GM19099 (cell line): ENCODE results near the gene SEPTIN5.

Experiments
- POLR2A ChIP-seq: IDR thresholded peaks from 3 replicates; pipeline ENCODE4 v1.6.1; 2011; ENCODE audit warnings: low read depth; ENCODE audit not compliant: insufficient read length; ENCODE audit errors: extremely low read depth

The SEPTIN5 gene

DNA sequence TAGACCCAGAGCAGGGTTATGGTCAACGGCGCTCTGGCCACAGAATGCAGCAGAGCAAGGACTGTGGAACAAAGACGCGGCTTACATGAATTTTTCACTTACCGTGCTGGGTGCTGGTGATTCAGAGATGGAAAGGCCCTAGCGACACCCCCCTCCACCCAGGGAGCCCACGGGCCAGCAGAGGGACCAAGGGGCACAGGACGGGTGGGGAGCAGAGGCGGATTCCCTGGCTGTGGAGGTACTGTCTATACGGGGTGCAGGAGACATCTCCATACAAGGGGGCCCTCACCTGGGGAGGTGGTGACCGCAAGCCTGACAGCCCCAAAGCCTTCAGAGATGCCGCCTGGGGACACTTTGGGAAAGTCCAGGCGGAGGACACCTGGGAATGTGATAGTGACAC, 1.1 kb upstream of the SEPTIN5 start:
- no peak for TF ChIP-seq POLR2A

DNA sequence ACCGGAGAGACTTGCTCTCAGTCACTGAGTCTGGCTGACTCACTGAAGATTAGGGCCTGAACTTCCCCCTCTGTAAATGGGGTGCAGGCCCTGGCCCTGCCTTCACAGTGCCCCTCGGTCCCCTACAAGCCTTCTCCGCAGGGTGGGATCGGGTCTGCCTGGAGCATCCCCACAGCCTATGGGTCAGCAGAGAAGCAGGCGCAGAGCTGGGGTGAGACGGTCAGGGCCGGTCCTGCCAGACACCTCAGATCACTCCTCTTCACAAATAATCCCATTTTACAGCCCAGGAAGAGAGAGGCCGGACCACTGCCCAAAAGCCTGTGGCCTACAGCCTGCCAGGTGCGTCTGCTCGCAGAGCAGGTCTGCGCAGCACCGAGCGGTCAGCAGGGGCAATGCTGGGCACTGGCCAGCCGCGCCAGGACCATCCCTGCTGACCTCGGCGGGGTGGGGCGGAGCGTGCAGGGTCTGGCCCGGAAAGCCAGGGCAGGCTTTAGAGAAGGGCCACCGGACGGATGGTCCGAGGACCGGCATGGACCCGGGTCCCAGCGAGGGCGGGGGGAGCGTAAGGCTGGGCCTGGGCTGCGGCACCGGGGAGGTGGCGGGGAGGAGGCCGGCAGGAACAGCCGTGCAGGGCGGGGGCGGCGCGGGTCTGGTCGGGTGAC, 522 bp upstream of the SEPTIN5 start:
- TF ChIP-seq POLR2A: no peak

DNA sequence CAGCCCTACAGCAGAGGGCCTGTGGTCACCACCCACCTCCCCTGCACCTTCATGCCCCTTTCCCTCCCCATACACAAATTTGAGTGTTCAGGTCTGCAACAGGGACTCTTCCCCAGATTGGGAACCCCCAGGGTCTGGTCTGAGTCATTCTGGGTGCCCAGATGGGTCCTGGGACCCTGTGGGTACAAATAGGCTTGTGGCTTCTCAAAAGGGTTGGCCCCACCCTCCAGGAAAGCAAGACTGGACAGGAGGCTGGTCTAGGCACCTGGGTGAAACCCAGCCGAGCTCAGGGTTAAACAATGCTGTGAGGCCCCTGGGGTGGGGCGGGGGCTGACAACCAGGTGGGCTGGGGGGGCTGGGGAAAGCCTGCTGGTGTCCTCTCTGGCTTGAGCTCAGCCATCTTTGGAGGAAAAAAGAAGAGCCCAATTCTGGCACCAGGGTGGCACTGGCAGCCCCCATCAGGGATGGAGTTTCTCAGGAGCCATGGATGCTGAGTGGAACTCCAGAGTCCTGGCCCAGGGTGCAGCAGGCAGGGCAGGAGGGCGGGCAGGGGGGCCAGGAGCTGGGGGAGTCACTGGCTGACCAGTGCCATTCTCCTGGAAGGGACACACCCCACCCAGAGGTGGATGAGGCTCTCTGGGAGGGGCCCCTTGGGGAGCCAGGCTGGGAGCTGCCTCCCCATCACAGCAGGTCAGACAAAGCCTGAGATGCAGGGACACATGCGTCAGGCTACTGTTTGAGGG, 1.1 kb downstream of the SEPTIN5 start:
- no peak for TF ChIP-seq POLR2A

DNA sequence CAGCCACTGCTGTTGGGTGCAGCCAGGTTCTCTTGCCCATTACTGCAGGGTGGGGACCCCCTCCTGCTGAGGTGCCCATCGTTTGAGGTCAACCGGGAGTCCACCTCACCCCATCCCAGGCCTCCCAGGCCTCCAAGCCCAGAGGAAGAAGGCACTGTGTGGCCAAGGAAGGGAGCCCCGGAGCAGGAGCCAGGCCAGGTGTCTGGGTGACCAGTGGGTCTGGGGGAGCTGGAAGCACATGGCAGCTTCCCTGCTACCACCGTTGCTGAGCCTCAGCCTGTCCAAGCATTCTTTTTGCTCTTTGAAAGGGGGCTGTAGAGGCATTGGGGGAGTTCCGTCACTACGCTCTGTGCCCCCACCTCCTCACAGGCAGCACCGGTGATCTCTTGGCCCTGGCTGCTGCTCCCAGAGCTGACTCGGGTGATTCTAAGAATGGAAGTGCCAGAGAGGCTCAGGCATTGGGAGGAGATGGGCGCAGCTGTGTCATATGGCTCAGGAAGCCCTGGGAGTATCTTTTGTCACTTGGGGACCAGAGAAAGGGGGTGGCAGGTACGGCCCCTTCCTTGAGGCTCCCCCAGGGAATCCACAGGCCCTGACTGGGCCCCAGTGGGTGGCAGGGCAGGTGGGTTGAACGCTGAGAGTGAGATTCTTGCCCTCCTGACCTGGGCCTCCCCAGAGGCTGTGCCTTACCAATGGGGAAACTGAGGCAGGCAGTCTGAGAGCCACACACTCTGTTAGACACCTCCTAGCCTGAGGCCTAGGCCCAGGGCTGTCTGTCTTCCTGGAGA, 1.9 kb downstream of the SEPTIN5 start:
- TF ChIP-seq POLR2A: no peak

DNA sequence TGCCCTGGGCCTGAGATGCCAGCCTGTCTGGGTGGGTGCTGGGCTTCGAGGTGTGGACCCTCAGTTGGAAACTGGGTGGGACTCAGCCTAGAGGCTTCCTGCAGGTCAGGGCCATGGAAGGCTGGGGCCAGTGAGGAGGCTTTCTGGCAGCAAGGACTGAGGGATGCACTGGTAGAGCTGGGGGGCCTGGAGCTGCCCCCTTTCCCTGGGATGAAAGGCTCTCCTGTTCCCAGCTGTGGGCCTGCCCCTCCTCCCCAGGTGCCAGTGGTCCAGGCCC, 2.5 kb downstream of the SEPTIN5 start:
- TF ChIP-seq POLR2A: no peak

DNA sequence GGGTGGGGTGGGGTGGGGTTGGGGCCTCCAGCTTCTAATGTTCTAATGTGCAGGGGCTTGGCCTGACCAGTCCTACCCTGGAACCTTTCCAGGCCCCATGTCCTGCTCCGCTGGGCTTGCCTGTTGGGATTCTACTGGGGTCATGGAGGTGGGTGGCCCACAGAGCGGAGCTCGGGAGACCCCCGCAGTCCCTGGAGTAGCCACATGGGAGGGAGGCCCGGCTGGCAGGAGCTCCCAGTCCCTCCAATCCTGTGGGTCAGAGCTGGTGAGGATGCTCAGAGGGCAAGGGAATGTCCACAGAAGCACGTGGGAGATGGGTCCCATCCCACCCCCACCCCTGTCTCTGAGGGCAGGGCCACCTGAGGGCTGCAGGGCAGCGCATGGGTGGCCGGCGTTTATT, 2.9 kb downstream of the SEPTIN5 start:
- no peak for TF ChIP-seq POLR2A

DNA sequence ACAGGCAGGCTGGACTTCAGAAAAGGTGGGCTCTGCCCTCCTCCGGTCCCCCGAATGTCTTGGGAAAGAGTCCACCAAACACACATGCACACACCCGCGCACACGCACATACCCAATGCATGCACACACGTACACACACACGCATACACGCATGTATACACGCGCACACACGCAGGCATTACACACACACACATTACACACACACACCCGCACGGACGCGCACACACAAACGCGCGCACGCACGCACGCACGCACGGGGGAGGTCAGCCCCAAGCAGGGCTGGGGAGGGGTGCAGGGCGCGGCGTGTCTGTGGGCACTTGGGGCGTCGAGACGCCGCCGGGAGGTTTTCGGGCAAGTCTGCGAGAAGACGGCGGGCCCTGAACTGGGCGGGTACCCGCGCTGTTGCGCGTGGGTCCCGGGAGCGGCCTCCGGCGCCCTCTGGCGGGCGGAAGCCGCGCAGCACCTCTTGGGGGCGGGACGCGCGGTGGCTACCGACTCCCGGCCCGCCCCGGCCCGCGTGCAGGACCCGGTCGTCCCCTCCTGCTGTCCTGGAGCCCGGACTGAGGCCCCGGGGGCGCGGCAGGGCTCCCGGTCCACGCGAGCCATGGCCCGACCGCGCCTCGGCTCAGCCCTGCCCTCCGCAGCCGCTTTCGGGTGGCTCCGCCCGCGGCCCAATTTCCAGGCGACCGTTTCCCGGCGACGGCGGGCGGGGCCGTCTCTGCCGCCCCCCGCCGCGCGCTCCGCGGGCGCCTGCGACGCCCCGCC, 3.6 kb downstream of the SEPTIN5 start:
- TF ChIP-seq POLR2A: no peak

DNA sequence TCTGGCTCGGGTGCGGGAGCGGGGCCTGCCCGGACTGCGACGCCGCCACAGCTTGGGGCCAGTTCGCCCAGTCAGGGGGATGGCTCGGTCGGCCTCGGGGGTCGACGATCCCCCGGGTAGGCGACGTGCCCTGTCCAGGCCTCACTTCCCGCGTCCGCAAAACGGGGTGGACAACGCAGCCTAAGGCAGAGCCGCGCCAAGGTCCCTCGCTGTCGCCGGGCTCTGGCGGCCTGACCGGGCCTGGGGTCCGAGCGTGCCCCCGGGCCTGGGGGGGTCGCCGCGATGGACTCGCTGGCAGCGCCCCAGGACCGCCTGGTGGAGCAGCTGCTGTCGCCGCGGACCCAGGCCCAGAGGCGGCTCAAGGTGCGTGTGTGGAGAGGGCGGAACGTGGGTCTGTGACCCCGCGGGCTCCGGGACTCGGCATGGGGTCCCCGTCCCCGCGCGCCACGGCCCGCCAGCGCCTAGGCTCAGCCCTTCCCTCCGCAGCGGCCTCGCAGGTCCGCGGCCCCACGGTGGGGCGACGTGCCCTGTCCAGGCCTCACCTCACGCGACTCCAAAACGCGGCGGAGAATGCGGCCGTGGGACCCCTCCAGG, 4.2 kb downstream of the SEPTIN5 start:
- TF ChIP-seq POLR2A: no peak

DNA sequence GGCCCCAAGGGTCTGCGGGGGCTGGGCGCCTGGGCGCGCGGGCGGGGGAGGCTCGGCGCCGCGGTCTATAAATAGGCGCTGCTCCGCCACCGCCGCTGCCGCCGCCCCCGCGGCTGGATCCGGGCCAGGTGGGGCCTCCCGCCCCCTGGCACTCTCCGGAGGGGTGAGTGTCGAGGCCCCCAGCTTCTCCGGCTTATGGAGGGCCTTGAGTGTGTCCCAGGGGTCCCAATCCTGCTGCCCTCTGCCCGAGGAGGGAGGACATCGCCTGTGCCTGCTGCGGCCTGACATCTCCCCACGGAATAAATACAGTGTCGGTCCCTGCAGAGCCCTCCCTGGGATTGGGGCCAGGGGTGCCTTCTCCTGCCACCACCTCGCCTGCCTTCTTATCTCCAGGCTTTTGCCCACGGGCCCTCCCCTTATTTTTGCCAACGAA, 4.8 kb downstream of the SEPTIN5 start:
- no peak for TF ChIP-seq POLR2A

DNA sequence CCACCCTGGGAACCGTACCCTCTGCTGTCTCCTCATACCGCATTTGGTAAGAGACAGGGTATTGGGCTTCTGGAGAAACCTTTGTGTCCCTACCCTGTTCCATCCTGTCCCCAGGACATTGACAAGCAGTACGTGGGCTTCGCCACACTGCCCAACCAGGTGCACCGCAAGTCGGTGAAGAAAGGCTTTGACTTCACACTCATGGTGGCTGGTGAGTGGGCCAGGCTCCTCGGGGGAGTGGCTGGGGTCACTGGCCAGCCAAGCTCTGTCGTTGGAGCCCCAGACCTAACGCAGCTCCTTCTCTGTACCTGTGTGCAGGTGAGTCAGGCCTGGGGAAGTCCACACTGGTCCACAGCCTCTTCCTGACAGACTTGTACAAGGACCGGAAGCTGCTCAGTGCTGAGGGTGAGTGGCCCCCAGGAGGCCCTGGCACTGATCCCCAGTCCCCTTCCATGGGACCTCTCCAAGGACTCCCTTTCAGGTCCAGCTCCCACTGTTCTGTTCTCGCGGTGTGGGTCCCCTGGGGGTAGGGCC, 5.3 kb downstream of the SEPTIN5 start:
- TF ChIP-seq POLR2A: no peak

DNA sequence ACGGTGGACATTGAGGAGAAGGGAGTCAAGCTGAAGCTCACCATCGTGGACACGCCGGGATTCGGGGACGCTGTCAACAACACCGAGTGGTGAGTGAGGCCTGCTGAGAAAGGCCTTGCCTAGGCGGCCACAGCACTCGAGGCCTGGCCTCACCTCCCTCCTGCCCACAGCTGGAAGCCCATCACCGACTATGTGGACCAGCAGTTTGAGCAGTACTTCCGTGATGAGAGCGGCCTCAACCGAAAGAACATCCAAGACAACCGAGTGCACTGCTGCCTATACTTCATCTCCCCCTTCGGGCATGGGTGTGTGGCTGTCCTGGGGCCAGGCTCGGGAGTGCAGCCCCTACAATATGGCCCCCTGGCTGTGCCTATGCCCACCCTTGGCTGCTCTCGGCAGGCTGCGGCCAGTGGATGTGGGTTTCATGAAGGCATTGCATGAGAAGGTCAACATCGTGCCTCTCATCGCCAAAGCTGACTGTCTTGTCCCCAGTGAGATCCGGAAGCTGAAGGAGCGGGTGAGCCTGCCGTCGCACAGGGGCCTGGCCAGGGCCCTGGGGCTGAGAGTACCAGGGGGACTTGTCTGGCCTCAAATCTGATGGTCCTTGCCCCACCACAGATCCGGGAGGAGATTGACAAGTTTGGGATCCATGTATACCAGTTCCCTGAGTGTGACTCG, 6.0 kb downstream of the SEPTIN5 start:
- TF ChIP-seq POLR2A: no peak

DNA sequence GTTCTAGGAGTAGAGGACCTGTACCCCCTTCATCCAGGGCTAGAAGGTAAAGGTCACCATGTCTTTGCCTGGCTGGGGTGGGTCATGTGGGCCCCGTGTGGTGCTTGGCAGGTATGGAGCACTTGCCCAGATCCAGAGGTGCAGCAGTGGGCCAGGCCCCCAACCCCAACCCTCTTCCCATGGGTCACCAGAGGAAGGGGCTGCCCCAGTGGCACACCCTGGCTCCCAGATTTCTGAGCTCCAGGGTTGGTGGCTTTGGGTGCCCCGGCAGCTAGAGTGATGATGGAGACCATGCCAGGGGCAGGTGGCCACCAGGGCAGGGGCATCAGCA, 6.7 kb downstream of the SEPTIN5 start:
- no peak for TF ChIP-seq POLR2A

DNA sequence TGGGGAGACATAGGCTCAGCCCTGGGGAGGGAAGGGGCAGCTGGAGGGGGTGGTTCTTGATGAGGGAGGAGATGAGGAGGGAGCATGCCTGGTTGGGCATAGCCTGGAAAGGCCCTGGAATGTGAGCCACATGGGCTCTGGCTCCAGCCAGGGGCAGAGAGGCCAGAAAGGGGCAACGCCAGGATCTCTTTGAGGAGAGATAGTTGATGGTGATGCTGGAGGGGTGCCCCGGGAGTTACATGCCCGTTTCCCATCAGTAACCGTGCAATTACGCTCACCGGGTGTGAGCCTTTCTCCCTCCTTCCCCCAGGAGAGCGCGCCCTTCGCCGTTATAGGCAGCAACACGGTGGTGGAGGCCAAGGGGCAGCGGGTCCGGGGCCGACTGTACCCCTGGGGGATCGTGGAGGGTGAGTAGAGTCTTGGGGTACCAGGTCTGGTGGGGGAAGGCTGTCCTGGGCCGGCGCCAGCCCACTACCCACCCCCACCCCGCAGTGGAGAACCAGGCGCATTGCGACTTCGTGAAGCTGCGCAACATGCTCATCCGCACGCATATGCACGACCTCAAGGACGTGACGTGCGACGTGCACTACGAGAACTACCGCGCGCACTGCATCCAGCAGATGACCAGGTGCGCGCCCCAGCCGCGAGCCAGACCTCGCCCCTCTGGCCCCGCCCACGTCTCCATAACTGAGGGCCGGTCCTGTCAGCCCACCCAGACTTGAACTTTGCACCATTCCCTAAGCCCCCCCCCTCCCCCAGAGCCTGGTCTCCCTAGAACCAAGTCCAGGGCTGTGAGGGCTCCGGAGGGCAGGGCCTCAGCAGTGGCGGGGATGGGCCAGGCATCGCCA, 7.3 kb downstream of the SEPTIN5 start:
- no peak for TF ChIP-seq POLR2A
